HG02571 (cell line): ENCODE data around the gene LMOD1.
"Not testable (repeated sequence)": the region's sequence is repeated elsewhere in the genome, so short reads cannot be mapped to it uniquely, and the experiment has no call there.

Experiments used
- ATAC-seq: cut with Tn5 transposase; IDR thresholded peaks from one replicate; pipeline ENCODE4 v1.9.1; 2021; ENCODE audit warnings: mild to moderate bottlenecking, moderate library complexity; ENCODE audit not compliant: unreplicated experiment

Gene LMOD1

DNA sequence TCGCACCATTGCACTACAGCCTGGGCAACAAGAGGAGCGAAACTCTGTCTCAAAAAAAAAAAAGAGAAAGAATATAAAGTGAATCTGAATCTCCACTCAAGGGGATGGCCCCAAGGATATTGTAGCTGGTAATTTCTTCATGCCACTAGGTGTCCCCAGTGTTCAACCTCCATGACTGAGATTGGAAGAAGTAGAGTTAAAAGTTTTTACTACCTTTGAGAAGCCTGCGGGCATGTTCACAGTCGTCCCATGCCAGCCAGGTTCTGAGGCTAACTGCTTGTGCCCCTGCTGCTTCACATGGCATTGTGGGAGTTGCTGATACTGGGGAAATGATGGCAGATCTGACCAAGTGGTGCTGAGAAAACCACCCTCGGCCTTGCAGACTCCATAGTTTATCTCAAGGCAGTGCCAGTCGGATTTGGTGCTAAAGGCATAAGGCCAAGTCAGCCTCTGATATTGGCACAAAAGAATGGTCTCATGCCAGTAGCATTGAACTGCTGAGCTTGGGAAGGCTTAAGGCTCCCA, 68.4 kb downstream of the LMOD1 start:
- no peak for ATAC-seq

DNA sequence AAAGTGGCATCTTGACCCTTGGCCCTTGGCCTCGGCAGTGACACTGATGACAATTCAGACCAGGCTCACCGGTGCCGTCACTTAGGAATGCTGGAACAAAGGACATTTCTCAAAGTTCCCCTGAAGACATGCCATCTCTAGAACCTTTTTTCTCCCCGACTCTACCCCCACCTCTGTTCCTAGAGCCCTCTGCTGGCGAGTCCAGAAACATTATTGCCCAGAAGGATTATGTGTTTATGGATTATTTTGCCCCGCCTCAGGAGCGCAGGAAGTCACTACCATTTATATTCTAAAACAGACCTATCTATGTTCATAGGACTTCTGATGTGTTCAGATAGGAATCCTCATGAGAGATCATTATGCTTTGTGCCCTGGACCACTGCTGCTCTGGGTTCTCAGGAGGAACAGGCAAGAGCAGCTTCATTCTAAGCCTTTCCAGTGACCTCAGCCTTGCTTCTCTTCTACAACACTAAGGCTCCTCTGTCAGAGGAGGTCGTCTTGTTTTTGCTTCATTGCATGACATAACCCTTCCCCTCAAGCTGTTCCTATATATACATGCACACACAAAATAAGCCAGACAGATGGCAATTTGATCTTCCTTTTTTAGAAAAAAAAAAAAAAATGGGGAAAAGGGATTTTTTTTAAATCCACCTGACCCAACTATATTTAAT, 70.1 kb downstream of the LMOD1 start:
- ATAC-seq = no peak

DNA sequence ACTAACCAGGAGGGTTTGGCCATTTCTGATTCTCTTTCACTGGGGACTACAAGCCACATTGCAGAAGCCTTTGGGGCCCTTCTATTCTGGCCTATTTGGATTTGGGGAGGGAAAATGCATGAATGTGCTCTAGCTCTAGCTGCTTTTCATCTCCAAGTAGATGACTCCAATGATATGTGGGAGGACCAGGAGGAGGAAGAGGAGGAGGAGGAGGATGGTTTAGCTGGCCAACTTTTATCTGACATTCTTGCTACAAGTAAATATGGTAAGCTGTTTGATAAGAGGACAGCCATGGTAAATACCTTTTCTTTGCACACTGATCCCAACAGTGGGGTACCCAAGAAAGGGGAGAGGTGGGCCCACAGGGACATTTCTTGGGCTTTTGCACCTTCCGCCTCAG, 71.7 kb downstream of the LMOD1 start:
- no peak for ATAC-seq

DNA sequence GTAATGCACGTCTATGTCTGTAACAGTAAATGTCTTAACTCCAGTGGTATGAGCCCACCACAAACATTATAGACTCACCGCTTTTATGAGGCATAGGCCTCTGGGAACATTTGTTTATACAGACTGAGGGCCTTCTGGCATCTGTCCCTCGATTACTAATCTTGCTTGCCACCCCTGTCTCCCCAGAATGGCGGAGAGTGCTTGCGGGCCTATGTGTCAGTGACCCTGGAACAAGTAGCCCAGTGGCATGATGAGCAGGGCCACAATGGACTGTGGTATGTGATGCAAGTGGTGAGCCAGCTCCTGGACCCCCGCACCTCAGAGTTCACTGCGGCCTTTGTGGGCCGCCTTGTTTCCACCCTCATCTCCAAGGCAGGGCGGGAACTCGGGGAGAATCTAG, 76.0 kb downstream of the LMOD1 start:
- no peak for ATAC-seq

DNA sequence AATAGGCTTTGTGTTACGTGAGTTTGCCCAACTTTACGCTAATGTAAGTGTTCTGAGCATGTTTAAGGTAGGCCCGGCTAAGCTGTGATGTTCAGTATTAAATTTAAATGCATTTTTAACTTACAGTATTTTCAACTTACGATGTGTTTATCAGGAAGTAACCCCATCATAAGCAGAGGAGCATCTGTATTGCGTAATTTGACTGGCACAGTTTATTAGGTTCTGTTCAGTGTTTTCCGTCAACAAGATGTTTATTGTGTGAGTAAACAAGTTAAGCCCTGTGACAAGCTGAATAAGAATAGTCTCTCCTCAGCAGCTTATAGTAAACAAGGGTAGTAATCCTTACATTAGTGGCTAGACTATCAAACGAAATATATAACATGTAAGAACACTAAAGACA, 84.9 kb downstream of the LMOD1 start:
- no peak for ATAC-seq

DNA sequence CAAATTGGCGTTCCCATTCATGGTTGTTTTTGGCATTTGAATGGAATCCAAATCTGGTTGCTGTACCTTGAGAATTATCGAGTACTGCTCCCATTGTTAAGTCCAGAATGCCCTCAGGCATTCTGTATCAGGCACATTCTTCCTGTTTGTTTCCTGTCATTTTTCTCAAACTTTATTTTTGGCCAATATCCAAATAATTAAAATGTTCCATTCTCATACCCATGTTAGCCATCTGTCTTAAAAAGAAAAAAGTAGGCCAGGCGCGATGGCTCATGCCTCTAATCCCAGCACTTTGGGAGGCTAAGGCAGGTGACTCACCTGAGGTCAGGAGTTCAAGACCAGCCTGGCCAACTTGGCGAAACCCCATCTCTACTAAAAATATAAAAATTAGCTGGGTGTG, 86.9 kb downstream of the LMOD1 start:
- ATAC-seq = no peak

DNA sequence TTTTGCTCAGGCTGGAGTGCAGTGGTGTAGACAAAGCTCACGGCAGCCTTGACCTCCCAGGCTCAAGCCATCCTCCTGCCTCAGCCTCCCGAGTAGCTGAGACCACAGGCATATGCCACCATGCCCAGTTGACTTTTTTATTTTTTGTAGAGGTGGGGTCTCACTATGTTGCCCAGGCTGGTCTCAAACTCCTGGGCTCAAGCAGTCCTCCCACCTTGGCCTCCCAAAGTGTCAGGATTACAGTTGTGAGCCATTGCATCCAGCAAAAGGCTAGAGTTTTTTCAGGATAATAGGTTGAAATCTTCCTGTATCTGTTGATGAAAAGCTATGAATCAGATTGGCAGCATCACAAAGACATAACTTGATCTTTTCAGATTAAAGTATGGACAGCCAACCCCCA, 89.6 kb downstream of the LMOD1 start:
- ATAC-seq = not testable (repeated sequence)

DNA sequence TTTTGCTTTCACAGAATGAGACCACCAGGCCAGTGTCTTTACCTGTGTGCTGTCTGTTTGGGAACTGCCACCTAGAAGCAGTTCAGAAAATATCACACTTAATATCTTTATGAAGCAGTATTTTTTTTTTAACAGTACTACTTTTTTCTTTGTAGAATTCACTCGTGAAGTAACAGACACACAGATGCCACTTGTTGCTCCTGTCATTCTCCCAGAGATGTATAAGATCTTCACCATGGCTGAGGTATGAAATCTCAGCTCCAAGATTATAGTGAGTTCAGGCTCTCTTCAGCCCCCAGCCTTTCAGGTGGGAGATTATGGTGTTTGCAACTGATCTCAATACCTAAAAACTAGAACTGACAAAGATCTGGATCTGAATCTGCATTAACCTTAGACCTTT, 94.4 kb downstream of the LMOD1 start:
- ATAC-seq = no peak

DNA sequence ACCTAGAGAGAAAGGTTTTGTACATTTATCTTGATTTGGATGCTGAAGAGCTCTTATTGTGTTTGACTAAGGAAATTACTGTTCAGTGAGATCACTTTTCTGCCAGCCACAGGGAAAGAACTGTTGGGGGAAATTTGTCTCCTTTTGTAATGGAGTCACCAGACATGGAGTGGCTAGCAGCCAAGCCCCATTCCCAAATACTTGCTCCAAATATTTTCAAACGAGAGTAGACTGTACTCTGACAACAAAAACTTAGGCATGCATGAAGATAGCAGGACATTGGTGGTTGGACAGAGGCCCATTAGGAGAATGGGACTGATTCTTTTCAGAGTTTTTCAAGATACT, 96.3 kb downstream of the LMOD1 start:
- ATAC-seq = no peak

DNA sequence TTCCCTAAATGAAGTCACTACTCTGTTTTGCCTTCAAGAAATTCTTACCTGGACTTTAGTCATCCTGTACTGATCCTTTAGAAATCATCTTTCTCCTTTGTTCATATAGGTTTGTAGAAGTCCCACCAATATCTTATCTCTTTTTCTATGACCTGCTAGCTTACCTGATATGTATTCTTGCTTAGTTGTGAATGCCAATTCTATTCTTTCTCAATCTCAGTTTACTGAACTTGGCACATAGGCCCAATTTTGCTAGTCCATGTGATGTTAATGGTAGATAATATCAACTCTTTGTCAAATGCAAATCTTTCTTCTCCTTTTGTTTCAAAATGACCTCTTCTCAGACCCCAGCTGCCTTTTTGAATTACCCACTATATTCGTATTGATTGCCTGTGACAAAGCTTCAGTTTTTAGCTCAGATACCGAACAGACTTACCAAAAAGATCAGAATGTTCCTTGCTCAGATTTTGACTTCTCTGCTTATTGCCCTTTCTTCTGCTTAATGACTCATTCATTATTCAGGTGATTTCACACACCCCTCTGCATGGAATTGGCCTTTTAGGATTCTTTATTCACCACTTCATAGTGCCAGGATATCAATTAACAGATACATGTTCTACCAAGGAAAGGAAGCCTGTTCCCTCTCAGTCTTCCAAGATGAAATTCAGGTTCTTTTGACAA, 96.8 kb downstream of the LMOD1 start:
- ATAC-seq = no peak

DNA sequence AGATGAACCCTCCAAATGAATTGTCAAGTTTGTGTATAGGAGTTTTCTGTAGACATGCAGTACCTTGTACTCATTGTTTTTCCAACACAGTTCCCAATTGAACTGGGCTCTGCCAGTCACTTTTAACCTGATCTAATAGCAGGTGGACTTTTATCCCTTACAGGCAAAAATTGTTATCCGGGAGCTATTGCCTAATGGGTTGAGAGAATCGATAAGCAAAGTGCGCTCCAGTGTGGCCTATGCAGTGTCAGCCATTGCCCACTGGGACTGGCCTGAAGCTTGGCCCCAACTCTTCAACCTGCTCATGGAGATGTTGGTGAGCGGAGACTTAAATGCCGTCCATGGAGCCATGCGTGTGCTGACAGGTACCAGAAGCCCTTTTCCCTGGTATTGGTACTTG, 98.1 kb downstream of the LMOD1 start:
- no peak for ATAC-seq

DNA sequence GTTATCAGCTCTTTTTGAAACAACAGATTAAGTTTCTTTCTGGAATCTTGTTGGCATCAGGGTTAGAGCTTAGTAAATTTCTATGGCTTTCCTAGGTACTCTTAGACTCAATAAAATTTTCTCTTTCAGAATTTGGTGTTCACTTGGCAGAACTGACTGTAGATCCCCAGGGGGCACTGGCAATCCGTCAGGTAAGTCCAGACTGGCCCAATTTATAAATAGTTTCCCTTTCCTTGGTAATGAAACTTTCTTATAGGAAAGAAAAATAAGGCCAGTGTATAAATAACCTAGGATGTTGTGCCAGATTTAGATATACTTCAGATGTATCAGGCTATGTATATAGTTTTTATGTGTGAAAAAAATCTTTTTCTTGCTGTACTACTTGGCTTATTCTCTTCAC, 99.2 kb downstream of the LMOD1 start:
- no peak for ATAC-seq
